Trophoblast cell (in vitro differentiated cells and primary cell): ENCODE results near the gene ACP4. TPM values are rescaled to one million over a fixed set of nuclear protein-coding genes. Genes with fewer than 3 reads are reported as not detected.

Source experiments
- DNase-seq, 2 donors: peaks; one replicate each; pipeline ENCODE4 v3.0.0-alpha.2; 2016
- H2AFZ ChIP-seq: 2 replicates; pipeline ENCODE4 v1.6.1; 2013; ENCODE audit warnings: low read length, moderate library complexity, mild to moderate bottlenecking; ENCODE audit not compliant: insufficient read depth, poor library complexity
- H2AK5ac ChIP-seq: 2 replicates; pipeline ENCODE4 v1.6.1; 2013; ENCODE audit warnings: mild to moderate bottlenecking, low read length
- H2BK120ac ChIP-seq: 2 replicates; pipeline ENCODE4 v1.6.1; 2013; ENCODE audit warnings: low read length, mild to moderate bottlenecking, moderate library complexity; ENCODE audit not compliant: insufficient read depth, poor library complexity
- H2BK12ac ChIP-seq: 2 replicates; pipeline ENCODE4 v1.6.1; 2013; ENCODE audit warnings: mild to moderate bottlenecking, low read length, moderate library complexity
- H2BK5ac ChIP-seq: 2 replicates; pipeline ENCODE4 v1.6.1; 2013; ENCODE audit warnings: low read length, low read depth, moderate library complexity, mild to moderate bottlenecking; ENCODE audit not compliant: poor library complexity
- H3K14ac ChIP-seq: 2 replicates; pipeline ENCODE4 v1.6.1; 2013; ENCODE audit warnings: mild to moderate bottlenecking, low read length
- H3K18ac ChIP-seq: 2 replicates; pipeline ENCODE4 v1.6.1; 2013; ENCODE audit warnings: mild to moderate bottlenecking, low read length
- H3K23ac ChIP-seq: 2 replicates; pipeline ENCODE4 v1.6.1; 2013; ENCODE audit warnings: low read length
- H3K27ac ChIP-seq: 2 replicates; pipeline ENCODE4 v1.5.1; 2013; ENCODE audit warnings: low read depth, mild to moderate bottlenecking, inconsistent platforms, low read length, moderate library complexity
- H3K27me3 ChIP-seq: 2 replicates; pipeline ENCODE4 v1.6.1; 2013; ENCODE audit warnings: inconsistent platforms, mild to moderate bottlenecking, low read length, moderate library complexity; ENCODE audit not compliant: insufficient read depth
- H3K36me3 ChIP-seq, 2 experiments: 1 replicate in 1 of 2; 2 replicates in 1 of 2; pipeline ENCODE4 v1.6.1; 2013; ENCODE audit warnings: low read length in 2 of 2, mild to moderate bottlenecking in 2 of 2, moderate library complexity in 1 of 2; ENCODE audit not compliant: insufficient read depth in 2 of 2, control insufficient read depth in 1 of 2
- H3K4ac ChIP-seq: 2 replicates; pipeline ENCODE4 v1.6.1; 2013; ENCODE audit warnings: low read depth, mild to moderate bottlenecking, low read length, moderate library complexity
- H3K4me1 ChIP-seq, 2 experiments: 1 replicate in 1 of 2; 2 replicates in 1 of 2; pipeline ENCODE4 v1.6.1; 2013; ENCODE audit warnings: low read length in 2 of 2, mild to moderate bottlenecking in 2 of 2, moderate library complexity in 1 of 2; ENCODE audit not compliant: insufficient read depth in 2 of 2, control insufficient read depth in 1 of 2
- H3K4me2 ChIP-seq: 2 replicates; pipeline ENCODE4 v1.6.1; 2013; ENCODE audit warnings: inconsistent platforms, mild to moderate bottlenecking, low read length, moderate library complexity
- H3K4me3 ChIP-seq: 2 replicates; pipeline ENCODE4 v1.5.1; 2013; ENCODE audit warnings: mild to moderate bottlenecking, low read depth, low read length, inconsistent platforms
- H3K79me1 ChIP-seq: one replicate; pipeline ENCODE4 v1.6.1; 2013; ENCODE audit warnings: low read length
- H3K79me2 ChIP-seq: 2 replicates; pipeline ENCODE4 v1.6.1; 2013; ENCODE audit warnings: low read length, mild to moderate bottlenecking; ENCODE audit not compliant: control insufficient read depth, insufficient read depth, poor library complexity
- H3K9ac ChIP-seq: 2 replicates; pipeline ENCODE4 v1.6.1; 2013; ENCODE audit warnings: mild to moderate bottlenecking, low read length
- H3K9me3 ChIP-seq: 2 replicates; pipeline ENCODE4 v1.6.1; 2013; ENCODE audit warnings: low read depth, mild to moderate bottlenecking, control low read depth, inconsistent platforms, low read length; ENCODE audit not compliant: insufficient read depth
- H4K12ac ChIP-seq: 2 replicates; pipeline ENCODE4 v1.6.1; 2013; ENCODE audit warnings: low read depth, mild to moderate bottlenecking, low read length, moderate library complexity
- H4K8ac ChIP-seq: 2 replicates; pipeline ENCODE4 v1.6.1; 2013; ENCODE audit warnings: low read depth, mild to moderate bottlenecking, low read length, moderate library complexity
- H4K91ac ChIP-seq: one replicate; pipeline ENCODE4 v1.6.1; 2013; ENCODE audit warnings: low read depth, mild to moderate bottlenecking, low read length, moderate library complexity
- WGBS: extraction: QIAGEN DNeasy Blood & Tissue Kit; methylation state at CpG from one replicate; pipeline ENCODE4 v1.1.7; 2013; ENCODE audit warnings: missing lambda C conversion rate; ENCODE audit not compliant: insufficient read length, insufficient coverage; ENCODE audit errors: extremely low coverage; 5-methylcytosine and 5-hydroxymethylcytosine counted together
- polyA plus RNA-seq: library from polyadenylated mRNA; stranded (reverse); fragments of 200-250 nt; gene quantifications from 2 replicates; pipeline ENCODE4 v1.2.3, GENCODE V29; 2013

ACP4 gene
- polyA plus RNA-seq: 0.19 and 0.33 TPM in 2 replicates

GRCh38 chr19:50790396-50790795 lies at the start of gene ACP4:
Gene ACP4, plus strand, starts transcription at chr19:50790415. Its CDS starts 0 bp downstream, at chr19:50790415.
- H2BK5ac ChIP-seq: no peak within 1 kb of the TSS
- H3K14ac ChIP-seq: no peak within 1 kb of the TSS
- no peaks in the 10 kb centered on the region for H3K4me1 ChIP-seq
- H2BK120ac ChIP-seq: no peak within 1 kb of the TSS
- no peak within 1 kb of the TSS for H3K4ac ChIP-seq
- no peak within 1 kb of the TSS for H4K12ac ChIP-seq
- DNase-seq: no peak
- no peak within 1 kb of the TSS for H3K27ac ChIP-seq
- H3K4me2 ChIP-seq: no peak within 1 kb of the TSS
- H2BK12ac ChIP-seq: no peak within 1 kb of the TSS
- no peaks in the 10 kb centered on the region for H3K79me1 ChIP-seq
- H2AK5ac ChIP-seq: no peak within 1 kb of the TSS
- no peak within 1 kb of the TSS for H2AFZ ChIP-seq
- no CpG with 5 or more reads among the region's 15 CpGs for WGBS
- H4K91ac ChIP-seq: no peak within 1 kb of the TSS
- peaks cover 0 to 2% of the 10 kb centered on the region in 2 experiments for H3K36me3 ChIP-seq
- no peak within 1 kb of the TSS for H3K23ac ChIP-seq
- no peaks in the 10 kb centered on the region for H3K27me3 ChIP-seq
- no peaks in the 10 kb centered on the region for H3K9me3 ChIP-seq
- H3K18ac ChIP-seq: no peak within 1 kb of the TSS
- H3K4me3 ChIP-seq: no peak within 1 kb of the TSS
- H4K8ac ChIP-seq: no peak within 1 kb of the TSS
- H3K79me2 ChIP-seq: no peaks in the 10 kb centered on the region
- H3K9ac ChIP-seq: no peak within 1 kb of the TSS

- no peak overlapping the region for H3K4ac ChIP-seq
- no peak overlapping the region for H3K18ac ChIP-seq
- H3K4me2 ChIP-seq: no peak overlapping the region
- no peak overlapping the region for H4K91ac ChIP-seq
- no peak overlapping the region for H2BK5ac ChIP-seq
- DNase-seq: no peak
- H3K79me2 ChIP-seq: no peaks in the 10 kb centered on the region
- no peak overlapping the region for H4K12ac ChIP-seq
- no CpG with 5 or more reads among the region's 18 CpGs for WGBS
- peak overlapping the region; percentile 70 for H3K23ac ChIP-seq
- H2BK120ac ChIP-seq: no peak overlapping the region
- H3K27ac ChIP-seq: no peak overlapping the region
- no peak overlapping the region for H4K8ac ChIP-seq
- no peak overlapping the region for H3K14ac ChIP-seq
- H3K9me3 ChIP-seq: no peaks in the 10 kb centered on the region
- H3K4me1 ChIP-seq: peaks cover 0 to 2% of the 10 kb centered on the region in 2 experiments
- H2AFZ ChIP-seq: no peak overlapping the region
- no peak overlapping the region for H3K9ac ChIP-seq
- H3K79me1 ChIP-seq: no peaks in the 10 kb centered on the region
- no peak overlapping the region for H2AK5ac ChIP-seq
- H3K36me3 ChIP-seq: no peaks in the 10 kb centered on the region
- H2BK12ac ChIP-seq: no peak overlapping the region
- no peak overlapping the region for H3K4me3 ChIP-seq
- H3K27me3 ChIP-seq: no peaks in the 10 kb centered on the region
These were observed 48.9 kb upstream of the ACP4 start for GRCh38 chr19:50741179-50741933.

- Histone ChIP-seq H3K14ac (no peak overlapping the region), H3K27ac (no peak overlapping the region), H3K4me1 (no peaks in the 10 kb centered on the region), H3K9ac (no peak overlapping the region), H2BK12ac (no peak overlapping the region), H4K12ac (no peak overlapping the region), H3K79me2 (no peaks in the 10 kb centered on the region), H4K8ac (no peak overlapping the region), H3K4me3 (no peak overlapping the region), H3K36me3 (no peaks in the 10 kb centered on the region), H2BK120ac (no peak overlapping the region), H3K4me2 (no peak overlapping the region), H4K91ac (no peak overlapping the region), H3K23ac (no peak overlapping the region), H2AK5ac (no peak overlapping the region), H3K9me3 (no peaks in the 10 kb centered on the region), H3K4ac (no peak overlapping the region), H3K79me1 (peaks cover 3% of the 10 kb centered on the region), H3K18ac (no peak overlapping the region), H2BK5ac (no peak overlapping the region), H2AFZ (no peak overlapping the region), H3K27me3 (no peaks in the 10 kb centered on the region)
- WGBS: no CpG with 5 or more reads among the region's 6 CpGs
- DNase-seq: no peak
These were observed 46.7 kb upstream of the ACP4 start for GRCh38 chr19:50743537-50743936.

GRCh38 chr19:50745221-50745620 lies 45.0 kb upstream of the ACP4 start:
- no peak for DNase-seq
- no peak overlapping the region for H4K8ac ChIP-seq
- H4K12ac ChIP-seq: no peak overlapping the region
- H3K36me3 ChIP-seq: no peaks in the 10 kb centered on the region
- no peaks in the 10 kb centered on the region for H3K9me3 ChIP-seq
- no peaks in the 10 kb centered on the region for H3K79me2 ChIP-seq
- H3K9ac ChIP-seq: no peak overlapping the region
- H3K4ac ChIP-seq: no peak overlapping the region
- no peak overlapping the region for H3K27ac ChIP-seq
- WGBS: no CpG with 5 or more reads among the region's 10 CpGs
- H3K79me1 ChIP-seq: peaks cover 3% of the 10 kb centered on the region
- H3K18ac ChIP-seq: no peak overlapping the region
- H3K4me1 ChIP-seq: no peaks in the 10 kb centered on the region
- no peak overlapping the region for H3K14ac ChIP-seq
- no peak overlapping the region for H3K23ac ChIP-seq
- no peak overlapping the region for H3K4me2 ChIP-seq
- no peak overlapping the region for H4K91ac ChIP-seq
- H2AK5ac ChIP-seq: no peak overlapping the region
- no peak overlapping the region for H2BK120ac ChIP-seq
- H2BK12ac ChIP-seq: no peak overlapping the region
- no peak overlapping the region for H3K4me3 ChIP-seq
- H2AFZ ChIP-seq: no peak overlapping the region
- H3K27me3 ChIP-seq: no peaks in the 10 kb centered on the region
- H2BK5ac ChIP-seq: no peak overlapping the region
